HG02852 (cell line): ENCODE data around the gene GMPR.
A peak's percentile ranks its signal among the peaks of the same experiment; 100 is the strongest.
"Not testable (repeated sequence)": the region's sequence is repeated elsewhere in the genome, so short reads cannot be mapped to it uniquely, and the experiment has no call there.

Experiments
- ATAC-seq: cut with Tn5 transposase; IDR thresholded peaks from one replicate; pipeline ENCODE4 v1.9.1; 2021; ENCODE audit warnings: mild to moderate bottlenecking, moderate library complexity; ENCODE audit not compliant: unreplicated experiment

GMPR gene

DNA sequence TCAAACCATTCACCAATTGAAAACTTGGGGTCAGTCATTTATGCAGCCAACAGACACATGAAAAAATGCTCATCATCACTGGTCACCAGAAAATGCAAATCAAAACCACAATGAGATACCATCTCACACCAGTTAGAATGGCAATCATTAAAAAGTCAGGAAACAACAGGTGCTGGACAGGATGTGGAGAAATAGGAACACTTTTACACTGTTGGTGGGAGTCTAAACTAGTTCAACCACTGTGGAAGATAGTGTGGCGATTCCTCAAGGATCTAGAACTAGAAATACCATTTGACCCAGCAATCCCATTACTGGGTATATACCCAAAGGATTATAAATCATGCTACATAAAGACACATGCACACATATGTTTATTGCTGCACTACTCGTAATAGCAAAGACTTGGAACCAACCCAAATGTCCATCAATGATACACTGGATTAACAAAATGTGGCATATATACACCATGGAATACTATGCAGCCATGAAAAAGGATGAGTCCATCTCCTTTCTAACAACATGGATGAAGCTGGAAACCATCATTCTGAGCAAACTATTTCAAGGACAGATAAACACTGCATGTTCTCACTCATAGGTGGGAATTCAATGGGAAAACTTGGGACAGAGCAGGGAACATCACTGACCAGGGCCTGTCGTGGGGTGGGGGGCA, 13.2 kb upstream of the GMPR start:
- ATAC-seq = not testable (repeated sequence)

DNA sequence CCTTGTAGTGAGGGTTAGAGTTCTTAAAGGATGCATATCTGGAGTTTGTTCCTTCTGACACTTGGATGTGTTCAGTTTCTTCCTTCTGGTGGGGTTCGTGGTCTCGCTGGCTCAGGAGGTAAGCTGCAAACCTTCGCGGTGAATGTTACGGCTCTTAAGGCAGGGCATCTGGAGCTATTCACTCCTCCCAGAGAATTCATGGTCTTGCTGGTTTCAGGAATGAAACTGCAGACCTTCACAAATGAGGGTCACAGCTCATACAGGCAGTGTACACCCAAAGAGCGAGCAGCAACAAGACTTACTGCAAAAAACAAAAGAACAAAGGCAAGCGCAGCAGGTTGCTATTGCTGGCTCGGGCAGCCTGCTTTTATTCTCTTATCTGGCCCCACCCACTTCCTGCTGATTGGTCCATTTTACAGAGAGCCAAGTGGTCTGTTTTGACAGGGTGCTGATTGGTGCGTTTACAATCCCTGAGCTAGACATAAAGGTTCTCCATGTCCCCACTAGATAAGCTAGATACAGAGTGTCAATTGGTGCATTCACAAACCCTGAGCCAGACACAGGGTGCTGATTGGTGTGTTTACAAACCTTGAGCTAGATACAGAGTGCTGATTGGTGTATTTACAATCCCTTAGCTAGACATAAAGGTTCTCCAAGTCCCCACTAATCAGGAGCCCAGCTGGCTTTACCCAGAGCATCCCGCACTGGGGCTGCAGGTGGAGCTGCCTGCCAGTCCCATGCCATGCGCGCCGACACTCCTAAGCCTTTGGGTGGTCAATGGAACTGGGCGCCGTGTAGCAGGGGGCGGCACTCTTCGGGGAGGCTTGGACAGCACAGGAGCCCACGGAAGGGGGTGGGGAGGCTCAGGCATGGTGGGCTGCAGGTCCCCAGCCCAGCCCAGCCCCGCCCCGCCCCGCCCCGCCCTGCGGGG, 12.0 kb upstream of the GMPR start:
- not testable (repeated sequence) for ATAC-seq

DNA sequence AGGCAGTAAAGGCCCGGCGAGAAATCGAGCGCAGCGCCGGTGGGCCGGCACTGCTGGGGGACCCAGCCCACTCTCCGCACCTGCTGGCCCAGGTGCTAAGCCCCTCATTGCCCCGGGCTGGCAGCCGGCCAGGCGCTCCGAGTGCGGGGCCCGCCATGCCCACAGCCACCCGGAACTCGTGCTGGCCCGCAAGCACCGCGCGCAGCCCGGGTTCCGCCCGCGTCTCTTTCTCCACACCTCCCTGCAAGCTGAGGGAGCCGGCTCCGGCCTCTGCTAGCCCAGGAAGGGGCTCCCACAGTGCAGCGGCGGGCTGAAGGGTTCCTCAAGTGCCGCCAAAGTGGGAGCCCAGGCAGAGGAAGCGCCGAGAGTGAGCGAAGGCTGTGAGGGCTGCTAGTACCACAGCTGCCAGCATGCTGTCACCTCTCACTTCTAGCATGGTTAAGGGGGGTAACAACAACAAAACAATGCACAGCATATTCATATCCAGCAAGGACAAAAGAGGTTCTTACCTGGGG, 11.3 kb upstream of the GMPR start:
- ATAC-seq = no peak

DNA sequence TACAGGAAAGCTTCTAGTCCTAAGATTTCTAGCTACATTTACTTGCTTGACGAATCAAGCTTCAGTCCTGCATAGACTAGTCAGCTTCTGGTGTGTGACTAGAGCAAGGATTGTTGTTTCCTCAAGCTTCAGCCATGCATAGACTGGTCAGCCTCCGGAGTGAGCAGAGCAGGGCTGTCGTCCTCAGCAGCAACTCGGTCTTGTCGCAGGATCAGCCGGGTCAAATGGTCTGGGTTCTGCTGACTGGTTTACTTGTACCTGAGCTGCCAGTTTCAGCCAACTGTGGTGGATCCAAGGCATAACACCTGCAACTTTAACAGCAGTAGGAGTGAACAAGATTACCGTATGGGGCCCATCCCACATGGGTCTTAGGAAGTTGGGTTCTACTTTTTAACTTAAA, 10.8 kb upstream of the GMPR start:
- ATAC-seq = no peak

DNA sequence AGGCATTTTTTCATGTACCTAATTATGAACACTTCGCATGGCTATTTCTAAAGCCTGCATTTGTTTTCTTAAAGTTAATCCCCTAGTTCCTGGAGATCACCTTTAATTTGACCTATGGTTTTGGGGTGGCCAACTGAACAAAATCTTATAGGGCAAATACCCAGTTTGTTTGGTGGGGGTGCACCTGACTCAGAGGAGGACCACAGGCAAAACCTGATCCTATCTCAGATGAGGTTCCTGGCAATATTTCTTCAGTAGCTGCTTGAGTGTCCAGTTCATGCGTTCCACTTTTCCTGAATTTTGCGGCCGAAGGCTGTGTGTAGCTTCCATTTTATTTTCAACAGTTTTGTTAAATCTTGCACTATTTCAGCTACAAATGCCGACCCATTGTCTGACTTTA, 10.3 kb upstream of the GMPR start:
- no peak for ATAC-seq

DNA sequence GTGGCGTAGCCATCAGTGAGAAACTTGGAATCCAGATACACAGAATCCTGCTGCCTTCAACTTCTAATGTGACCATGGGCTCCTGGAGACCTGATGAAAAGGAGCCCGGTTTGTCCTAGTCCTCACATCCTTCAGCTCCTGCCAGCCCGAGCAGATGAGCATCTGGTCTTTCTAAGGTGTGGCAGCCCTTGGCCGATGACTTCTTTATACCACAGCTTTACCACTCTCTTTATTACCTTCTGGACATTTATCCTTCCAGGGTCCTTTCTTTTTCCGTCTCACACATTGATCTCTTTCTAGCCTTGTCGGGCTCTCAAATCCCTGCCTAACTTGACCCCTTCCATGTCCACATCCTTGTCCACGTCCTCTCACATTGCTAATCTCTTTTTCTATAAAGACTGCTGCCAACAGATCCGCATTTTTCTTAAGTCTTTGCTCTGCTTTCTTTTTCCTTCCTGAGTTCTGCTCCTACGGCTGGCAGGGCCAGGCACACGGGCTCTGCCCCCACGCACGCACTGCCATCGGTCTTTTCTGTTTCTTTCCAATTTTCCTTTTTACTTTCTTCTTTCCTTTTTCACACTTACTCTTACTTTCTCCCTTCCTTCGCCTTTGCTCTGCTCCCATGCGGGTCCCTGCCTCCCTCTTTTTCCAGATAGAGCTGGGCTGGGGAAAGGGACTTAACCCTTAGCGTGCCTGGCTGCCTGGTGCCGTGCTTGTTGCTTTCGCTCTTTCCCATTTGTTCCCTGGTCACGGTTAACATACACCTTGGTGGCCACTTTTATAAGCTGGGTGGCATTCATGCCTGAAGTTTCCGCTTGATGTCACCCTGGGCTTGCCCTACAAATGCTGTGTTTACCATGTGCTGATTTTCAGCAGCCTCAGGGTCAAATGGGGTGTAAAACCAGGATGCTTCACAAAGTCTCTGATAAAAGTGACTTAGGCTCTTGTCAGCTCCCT, 9.4 kb upstream of the GMPR start:
- ATAC-seq = no peak

DNA sequence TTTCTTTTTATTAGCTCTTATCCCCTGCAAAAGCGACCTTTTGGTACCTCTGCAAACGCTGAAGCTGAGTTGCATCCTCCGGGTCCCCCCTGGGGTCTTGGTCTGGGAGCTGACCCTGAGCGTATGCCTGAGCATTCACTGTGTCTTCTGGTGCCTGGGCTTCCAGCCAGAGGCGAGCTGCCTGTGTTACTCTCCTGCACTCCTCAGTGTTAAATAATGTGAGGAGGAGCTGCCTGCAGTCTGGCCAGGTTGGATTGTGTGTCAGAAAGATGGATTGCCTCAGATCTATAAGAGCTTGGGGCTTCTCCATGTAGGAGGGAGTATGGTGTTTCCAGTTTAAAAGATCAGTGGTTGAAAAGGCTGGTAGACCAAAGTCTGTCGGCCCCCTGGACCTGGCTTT, 8.7 kb upstream of the GMPR start:
- ATAC-seq = no peak

DNA sequence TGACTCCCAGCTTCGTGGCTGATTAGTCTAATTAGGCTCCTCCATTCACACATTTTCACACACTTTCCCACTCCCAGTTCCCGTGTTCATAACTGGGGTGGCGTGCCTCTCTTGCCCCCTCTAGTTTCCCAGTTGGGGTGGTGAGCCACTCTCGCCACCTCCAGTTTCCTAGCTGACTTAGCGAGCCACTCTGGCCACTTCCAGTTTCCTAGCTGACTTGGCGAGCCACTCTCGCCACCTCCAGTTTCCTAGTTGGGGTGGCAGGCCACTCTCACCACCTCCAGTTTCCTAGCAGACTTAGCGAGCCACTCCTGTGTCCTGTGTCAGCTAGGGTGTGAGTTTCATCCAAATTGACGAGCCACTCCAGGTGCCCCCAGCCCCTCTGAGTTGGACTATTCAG, 7.4 kb upstream of the GMPR start:
- no peak for ATAC-seq

DNA sequence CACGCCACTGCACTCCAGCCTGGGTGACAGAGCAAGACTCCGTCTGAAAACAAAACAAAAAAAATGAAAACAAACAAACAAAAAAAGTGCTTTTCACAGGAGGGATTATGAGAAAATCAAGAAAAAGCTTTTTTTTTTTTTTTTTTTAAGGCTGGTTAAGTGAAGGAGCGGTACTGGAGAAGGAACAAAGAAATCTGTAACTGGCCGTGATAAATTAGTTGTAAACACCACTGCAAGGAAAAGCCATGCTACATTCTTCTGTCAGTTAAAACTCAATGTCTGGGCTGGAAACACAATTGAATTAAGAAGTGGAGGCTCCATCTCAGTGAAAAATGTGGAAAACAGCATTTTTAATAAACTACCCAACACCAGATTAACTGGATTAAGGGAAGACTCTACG, 6.3 kb upstream of the GMPR start:
- ATAC-seq = no peak

DNA sequence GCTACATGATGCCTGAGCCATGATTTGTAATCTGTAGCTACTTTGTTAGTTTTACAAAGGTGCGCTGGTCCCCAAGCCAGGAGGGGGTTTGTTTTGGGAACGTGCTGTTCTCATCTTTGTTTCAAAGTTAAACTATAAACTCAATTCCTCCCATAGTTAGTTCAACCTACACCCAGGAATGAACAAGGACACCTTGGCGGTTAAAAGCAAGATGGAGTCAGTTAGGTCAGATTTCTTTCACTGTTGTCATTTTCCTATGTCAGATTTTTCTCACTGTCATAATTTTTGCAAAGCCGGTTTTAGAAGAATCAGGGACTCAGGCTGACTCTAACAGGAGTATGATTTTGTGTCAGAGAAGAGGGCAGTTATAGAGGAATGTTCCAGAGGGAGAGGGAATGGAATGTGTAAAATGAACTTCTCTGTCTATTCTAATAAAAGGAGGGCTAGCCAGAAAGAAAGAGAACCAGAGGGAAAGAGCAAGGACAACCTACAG, 2.3 kb upstream of the GMPR start:
- ATAC-seq = no peak

DNA sequence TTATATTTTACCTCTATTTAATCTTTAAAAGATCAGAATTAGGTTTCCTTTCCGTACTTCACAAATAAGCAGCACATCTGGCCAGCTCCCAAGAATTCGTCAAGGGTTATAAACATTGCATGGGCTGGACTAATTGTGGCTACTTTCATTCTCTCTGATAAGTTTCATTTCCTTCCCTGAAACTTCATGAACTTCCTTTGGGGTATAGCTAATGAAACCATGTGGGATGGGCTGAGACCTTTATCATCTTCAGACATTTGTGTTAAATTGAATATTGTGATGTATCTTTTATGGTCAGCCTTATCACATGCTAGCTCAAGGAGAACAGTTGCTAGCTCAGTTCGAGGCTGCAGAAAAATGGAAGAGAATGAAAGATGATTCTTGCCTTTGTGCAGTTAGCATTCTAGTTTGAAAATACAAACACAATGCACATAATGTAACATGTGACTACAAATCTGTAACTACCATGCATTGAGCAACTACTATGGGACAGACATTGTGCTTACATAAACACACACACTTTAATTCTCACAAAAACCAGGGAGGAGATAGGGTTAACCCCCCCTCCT, 1.7 kb upstream of the GMPR start:
- peak; percentile 54 for ATAC-seq

DNA sequence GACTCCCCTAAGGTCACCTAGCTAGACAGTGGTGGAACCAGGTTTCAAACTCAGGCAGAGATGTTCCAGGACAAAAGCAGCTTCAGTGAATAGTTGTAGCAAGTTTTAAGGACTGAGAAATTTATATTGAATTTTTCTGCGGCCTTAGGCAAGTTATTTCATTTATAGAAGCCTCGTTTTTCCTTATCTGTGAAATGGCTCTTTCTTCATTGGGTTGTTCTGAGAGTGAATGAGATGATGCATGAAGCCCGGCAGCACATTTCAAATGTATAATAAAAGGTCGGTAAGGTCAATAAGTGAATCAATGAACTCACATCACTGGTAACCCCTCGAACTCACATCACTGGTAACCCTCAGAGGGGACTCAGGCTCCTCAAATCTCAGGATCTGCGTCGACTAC, 1.1 kb upstream of the GMPR start:
- ATAC-seq = no peak

DNA sequence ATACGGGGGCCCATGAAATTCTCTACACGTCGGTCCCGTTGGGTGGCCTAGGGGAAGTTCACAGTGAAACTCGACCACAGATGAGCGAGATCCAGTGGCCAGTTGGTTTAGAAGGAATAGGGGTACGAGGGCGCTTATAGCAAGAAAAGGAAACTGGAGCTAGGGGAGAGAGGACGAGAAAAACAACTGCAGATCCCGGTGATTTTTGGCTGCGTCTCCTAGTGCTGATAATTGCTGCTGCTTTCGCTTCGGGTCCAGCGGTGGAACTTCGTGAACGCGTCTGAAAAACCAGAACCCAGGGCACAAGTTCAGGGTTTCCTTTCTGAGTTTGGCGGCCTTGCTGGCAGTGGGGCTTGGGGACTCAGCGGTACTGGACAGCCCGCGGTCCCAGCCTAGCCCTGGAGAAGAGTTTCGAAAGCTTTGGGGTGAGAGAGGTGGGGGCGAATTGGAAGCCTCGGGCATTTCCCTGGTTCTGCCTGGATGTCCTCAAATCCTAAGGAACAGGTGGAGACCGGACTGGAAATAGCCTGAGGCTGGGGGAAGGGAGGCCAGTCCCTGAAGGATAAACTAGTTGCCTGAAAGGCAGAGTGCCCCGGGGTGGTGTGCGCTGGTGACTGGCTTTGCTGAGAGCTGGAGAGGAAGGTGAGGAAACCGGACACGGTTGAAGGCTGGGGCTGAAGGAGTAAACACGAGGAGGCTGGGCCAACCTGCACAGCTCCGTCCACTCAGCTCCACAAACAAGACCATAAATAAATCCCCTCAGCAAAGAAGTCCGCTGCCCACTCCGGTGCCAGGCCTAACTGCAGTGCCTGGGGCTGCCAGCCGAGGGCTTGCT, 793 bp downstream of the GMPR start:
- ATAC-seq = no peak

DNA sequence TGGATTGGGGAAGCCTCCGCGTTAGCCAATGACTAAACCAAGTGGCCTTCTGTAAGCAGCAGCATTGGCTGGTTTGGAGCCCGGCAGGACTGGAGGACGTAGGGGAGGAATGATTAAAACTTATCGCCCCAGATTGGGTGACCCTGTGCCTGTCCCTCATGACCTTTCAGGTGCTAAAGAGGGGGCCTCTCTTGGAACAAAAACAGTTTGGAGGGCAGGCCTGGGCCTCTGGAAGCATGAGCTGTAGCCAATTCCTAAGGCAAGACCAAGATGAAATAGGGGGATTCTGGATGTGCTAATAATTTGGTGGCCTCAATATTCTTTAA, 1.4 kb downstream of the GMPR start:
- no peak for ATAC-seq

DNA sequence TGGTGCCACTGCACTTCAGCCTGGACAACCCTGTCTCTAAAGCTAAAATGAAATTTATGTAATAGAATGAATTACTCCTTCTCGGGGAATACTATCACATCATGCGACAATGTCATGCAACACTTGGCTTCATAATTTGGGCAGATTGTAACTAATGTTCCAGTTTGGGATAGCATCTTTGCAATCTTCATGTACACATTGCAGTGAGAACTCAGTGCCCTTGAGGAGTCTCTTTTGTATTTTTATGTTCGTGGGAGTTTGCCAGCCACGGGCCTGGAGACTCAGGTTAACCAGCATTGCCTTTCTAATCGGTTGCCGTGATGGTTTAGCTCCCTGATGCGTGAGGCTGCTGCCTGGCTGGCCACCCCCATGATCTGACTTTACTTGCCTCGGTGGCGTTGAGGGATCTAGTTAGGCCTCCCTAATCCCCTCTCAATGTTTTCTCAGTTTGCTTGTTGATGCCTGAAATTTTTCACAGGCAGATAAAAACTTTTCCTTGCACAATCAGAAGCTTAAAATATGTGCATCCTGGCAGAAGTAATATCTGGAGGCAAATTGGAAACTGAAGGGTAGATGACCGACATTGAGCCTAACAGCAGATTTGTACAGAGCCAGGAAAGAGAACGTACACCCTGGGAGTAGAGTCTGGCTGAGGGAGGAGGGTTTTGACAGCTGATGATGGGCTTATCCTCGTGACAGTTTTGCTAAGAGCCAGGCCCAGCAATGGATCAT, 2.4 kb downstream of the GMPR start:
- ATAC-seq = no peak

DNA sequence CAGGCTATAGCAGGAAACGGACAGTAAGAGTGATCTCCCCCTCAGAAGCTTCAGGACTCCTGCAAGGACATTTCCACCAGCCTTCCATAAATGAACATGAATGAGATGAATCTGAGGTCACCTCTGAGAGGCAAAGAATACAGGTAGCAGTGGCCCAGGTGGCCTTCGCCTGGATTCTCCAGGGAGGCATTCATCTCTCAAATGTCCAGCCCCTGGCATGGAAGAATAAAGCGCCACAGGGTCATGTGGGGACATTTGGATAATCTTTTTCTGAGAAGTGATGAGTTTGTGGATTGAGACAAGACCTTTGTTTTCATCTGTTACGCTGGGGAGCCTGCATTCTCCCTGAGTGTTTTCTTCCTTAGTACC, 2.9 kb downstream of the GMPR start:
- ATAC-seq = no peak

DNA sequence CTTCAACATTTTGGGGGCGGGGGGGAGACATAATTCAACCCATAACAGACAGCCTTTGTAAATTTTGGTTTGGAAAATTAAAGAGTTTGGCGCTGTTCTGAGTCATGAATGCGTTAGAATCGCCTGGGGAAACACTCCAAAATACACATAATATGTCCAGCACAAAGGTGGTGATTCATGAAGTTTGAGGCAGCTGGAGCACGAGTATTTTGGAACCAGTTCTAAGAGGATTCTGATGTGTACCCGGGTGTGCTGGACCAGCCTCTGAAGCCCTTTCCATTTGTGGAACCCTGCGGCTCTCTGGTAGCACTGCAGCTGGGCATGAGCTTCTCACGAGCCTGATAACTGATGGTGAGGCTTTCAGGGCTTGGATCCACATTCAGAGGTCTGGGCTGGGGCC, 4.7 kb downstream of the GMPR start:
- no peak for ATAC-seq

DNA sequence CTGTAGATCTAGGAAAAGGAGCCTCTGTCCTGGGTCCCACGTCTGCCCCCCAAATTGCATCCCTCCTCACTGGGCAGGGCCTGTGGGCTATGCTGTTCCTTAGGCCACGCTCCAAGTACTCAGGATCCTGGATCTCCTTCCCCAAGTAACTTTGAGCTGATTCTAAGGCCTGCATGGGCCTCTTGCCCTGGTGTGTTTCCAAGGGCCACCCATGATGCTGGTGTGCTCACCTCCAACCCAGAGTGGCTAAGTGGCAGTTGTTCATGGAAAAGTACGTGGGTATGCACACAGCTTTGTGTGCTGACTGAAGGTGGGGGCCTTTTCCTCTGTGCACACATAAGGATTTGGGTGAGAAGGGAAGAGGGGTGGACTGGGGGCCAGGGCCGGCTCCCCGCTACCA, 5.3 kb downstream of the GMPR start:
- no peak for ATAC-seq

DNA sequence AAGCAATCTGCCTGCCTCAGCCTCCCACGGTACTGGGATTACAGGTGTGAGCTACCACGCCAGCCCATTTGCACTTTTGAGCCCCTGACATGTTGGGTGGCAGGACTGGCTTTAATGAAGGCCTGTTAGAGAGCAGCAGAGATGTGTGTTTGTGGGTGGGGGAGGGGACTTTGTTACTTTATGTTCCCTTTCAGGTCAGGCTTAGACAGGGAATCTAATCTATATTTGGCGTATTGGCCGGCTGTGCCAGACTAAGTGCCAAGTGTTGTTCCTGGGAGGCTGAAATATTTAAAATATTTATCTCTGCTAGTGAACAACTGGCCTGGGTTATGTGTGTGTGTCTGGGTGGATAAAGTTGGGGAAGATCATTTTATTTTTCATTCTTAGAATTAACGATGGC, 6.1 kb downstream of the GMPR start:
- no peak for ATAC-seq
